PC-3 (cell line): ENCODE measurements around the gene ELF3. TPM values are rescaled to one million over a fixed set of nuclear protein-coding genes. Genes with fewer than 3 reads are reported as not detected.
A peak's percentile ranks its signal among the peaks of the same experiment; 100 is the strongest.

Experiments used
- ATAC-seq: fragments of 200-7000 bp; cut with Tn5 transposase; 2 replicates; pipeline ENCODE4 v1.9.1; 2020; ENCODE audit warnings: mild to moderate bottlenecking, moderate library complexity
- BruUV-seq: library from RNA; stranded (reverse); fragments of 400-500 nt; replicated peaks from 2 replicates; lab custom pipeline; 2021; lab: Mats Ljungman, UMichigan
- CTCF ChIA-PET: fragments of 300-600 bp; sonication (Branson Sonifier 250); formaldehyde crosslinking; loops from one replicate; lab custom pipeline; 2022; ENCODE audit warnings: antibody characterized with exemption; lab: Charles Lee
- POLR2A ChIA-PET: fragments of 300-600 bp; sonication (Branson Sonifier 250); formaldehyde crosslinking; loops from one replicate; lab custom pipeline; 2022; ENCODE audit warnings: antibody characterized with exemption; ENCODE audit not compliant: unreplicated experiment; lab: Charles Lee
- DNase-seq: peaks from one replicate; pipeline ENCODE4 v3.0.0-alpha.2; 2015
- H2AFZ ChIP-seq: fragments of 300-600 bp; sonication (generic); 2 replicates; pipeline ENCODE4 v1.6.0; 2016; ENCODE audit warnings: antibody characterized with exemption, low read length
- H3F3A ChIP-seq: fragments of 300-600 bp; sonication (generic); one replicate; pipeline ENCODE4 v1.6.0; 2017; ENCODE audit warnings: antibody characterized with exemption, low read length, control low read depth, mild to moderate bottlenecking; ENCODE audit not compliant: unreplicated experiment
- H3K27ac ChIP-seq: fragments of 300-600 bp; sonication (generic); 2 replicates; pipeline ENCODE4 v1.5.1; 2016; ENCODE audit warnings: mild to moderate bottlenecking, low read length
- H3K27me3 ChIP-seq: fragments of 300-600 bp; sonication (generic); 2 replicates; pipeline ENCODE4 v1.6.1; 2016; ENCODE audit warnings: low read length, mixed read lengths
- H3K36me3 ChIP-seq: fragments of 300-600 bp; sonication (generic); 2 replicates; pipeline ENCODE4 v1.6.1; 2016; ENCODE audit warnings: low read depth, mixed run types, low read length, mixed read lengths
- H3K4me1 ChIP-seq: fragments of 300-600 bp; sonication (generic); 2 replicates; pipeline ENCODE4 v1.5.1; 2016; ENCODE audit warnings: low read length; ENCODE audit not compliant: insufficient read depth
- H3K4me2 ChIP-seq: fragments of 300-600 bp; sonication (generic); 2 replicates; pipeline ENCODE4 v1.6.0; 2016; ENCODE audit warnings: low read length
- H3K4me3 ChIP-seq: fragments of 300-600 bp; sonication (generic); 2 replicates; pipeline ENCODE4 v1.5.1; 2016; ENCODE audit warnings: mild to moderate bottlenecking, low read length, mixed read lengths
- H3K79me2 ChIP-seq: fragments of 300-600 bp; sonication (generic); 2 replicates; pipeline ENCODE4 v1.6.1; 2017; ENCODE audit warnings: low read length, mixed read lengths
- H3K9ac ChIP-seq: fragments of 300-600 bp; sonication (generic); 2 replicates; pipeline ENCODE4 v1.6.0; 2016; ENCODE audit warnings: mild to moderate bottlenecking, low read length
- H3K9me2 ChIP-seq: fragments of 300-600 bp; sonication (generic); replicated peaks from 2 replicates; pipeline ENCODE4 v1.6.1; 2016; ENCODE audit warnings: mixed run types, low read length, mixed read lengths
- H3K9me3 ChIP-seq: fragments of 300-600 bp; sonication (generic); 2 replicates; pipeline ENCODE4 v1.6.1; 2016; ENCODE audit warnings: low read length, mixed read lengths
- H4K20me1 ChIP-seq: fragments of 300-600 bp; sonication (generic); 2 replicates; pipeline ENCODE4 v1.6.1; 2016; ENCODE audit warnings: low read length, mixed read lengths
- EZH2 ChIP-seq: fragments of 300-600 bp; sonication (generic); IDR thresholded peaks from one replicate; pipeline ENCODE4 v1.6.1; 2017; ENCODE audit warnings: antibody characterized with exemption, mild to moderate bottlenecking, low read length; ENCODE audit not compliant: unreplicated experiment
- EZH2phosphoT487 ChIP-seq: fragments of 300-600 bp; sonication (generic); IDR thresholded peaks from 2 replicates; pipeline ENCODE4 v1.6.1; 2018; ENCODE audit warnings: mild to moderate bottlenecking, antibody characterized with exemption, low read length, borderline replicate concordance
- intact Hi-C: fragments of 100-400 bp; cut with micrococcal nuclease; formaldehyde crosslinking; loops from 2 replicates; pipeline ENCODE4 v1.9.0; 2023
- total RNA-seq: library from RNA; depleted of rRNA; stranded (reverse); fragments of >200 nt; gene quantifications from 2 replicates; pipeline ENCODE4 v1.2.3, GENCODE V29; 2014
- TF ChIP-seq, protein P1 (sequence below): fragments of 300-600 bp; sonication (generic); conservative IDR thresholded peaks from 2 replicates; pipeline ENCODE4 v1.5.1; 2017; ENCODE audit warnings: antibody characterized with exemption, low read depth, mild to moderate bottlenecking, low read length

The ELF3 gene
- total RNA-seq, 1 experiment from 2014 or later, result 399 TPM

- ChIA-PET POLR2A (interaction anchor here (1.0 kb wide), 1 partner anchor 22 kb away, joined by 10 read pairs; the partner anchor contains the start of gene ELF3), CTCF (interaction anchor here (0.5 kb wide), 1 partner anchor 16 kb away, joined by 7 read pairs; no protein-coding TSS in a partner anchor)
- no peak for ATAC-seq
Observed at GRCh38 chr1:202031796-202032195, 21.4 kb downstream of the ELF3 start.

DNA sequence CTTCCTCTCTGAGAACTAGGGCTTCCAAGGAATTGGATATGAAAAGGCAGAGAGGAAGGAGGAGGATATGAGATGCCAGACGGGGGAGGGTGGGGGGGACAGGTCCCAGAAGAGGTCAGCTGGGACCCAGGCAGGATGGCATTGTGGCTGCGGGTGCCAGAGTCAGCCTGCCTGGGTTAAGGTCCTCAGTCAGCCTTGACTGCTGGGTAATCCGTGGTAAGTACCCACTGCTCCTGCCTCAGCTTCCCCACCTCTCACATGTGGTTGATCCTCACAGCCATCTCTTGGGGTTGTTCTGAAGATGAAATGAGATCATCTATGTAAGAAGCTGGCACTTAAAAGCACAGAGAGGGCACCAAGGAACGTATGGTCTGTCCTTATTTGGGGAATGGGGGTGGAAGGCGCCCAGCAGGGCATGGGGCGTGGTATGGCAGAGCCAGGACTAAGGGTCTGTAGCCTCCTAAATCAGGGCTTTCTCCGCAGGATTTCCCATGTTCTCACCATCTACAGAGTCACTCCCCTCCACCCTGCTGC, 23.8 kb downstream of the ELF3 start:
- H3F3A ChIP-seq, result peaks cover 3% of the 10 kb centered on the region
- H3K36me3 ChIP-seq, result no peaks in the 10 kb centered on the region
- H3K9ac ChIP-seq, result peak overlapping the region; percentile 88
- H3K4me2 ChIP-seq, result peak overlapping the region; percentile 73
- TF ChIP-seq, protein P1, sequence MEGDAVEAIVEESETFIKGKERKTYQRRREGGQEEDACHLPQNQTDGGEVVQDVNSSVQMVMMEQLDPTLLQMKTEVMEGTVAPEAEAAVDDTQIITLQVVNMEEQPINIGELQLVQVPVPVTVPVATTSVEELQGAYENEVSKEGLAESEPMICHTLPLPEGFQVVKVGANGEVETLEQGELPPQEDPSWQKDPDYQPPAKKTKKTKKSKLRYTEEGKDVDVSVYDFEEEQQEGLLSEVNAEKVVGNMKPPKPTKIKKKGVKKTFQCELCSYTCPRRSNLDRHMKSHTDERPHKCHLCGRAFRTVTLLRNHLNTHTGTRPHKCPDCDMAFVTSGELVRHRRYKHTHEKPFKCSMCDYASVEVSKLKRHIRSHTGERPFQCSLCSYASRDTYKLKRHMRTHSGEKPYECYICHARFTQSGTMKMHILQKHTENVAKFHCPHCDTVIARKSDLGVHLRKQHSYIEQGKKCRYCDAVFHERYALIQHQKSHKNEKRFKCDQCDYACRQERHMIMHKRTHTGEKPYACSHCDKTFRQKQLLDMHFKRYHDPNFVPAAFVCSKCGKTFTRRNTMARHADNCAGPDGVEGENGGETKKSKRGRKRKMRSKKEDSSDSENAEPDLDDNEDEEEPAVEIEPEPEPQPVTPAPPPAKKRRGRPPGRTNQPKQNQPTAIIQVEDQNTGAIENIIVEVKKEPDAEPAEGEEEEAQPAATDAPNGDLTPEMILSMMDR, result no peak
- TF ChIP-seq EZH2, result no peak
- no peak for TF ChIP-seq EZH2phosphoT487
- POLR2A ChIA-PET, result interaction anchor here (0.5 to 1.3 kb wide), 4 partner anchors 11 to 23 kb away, joined by 3 to 20 read pairs (median 8); partner anchors contain the start of gene ELF3
- intact Hi-C loops, result loop anchor here (1.0 to 2.0 kb wide), 3 partner anchors 15 to 24 kb away; partner anchors contain the start of gene ELF3
- H3K9me2 ChIP-seq, result no peaks in the 10 kb centered on the region
- no peaks in the 10 kb centered on the region for H3K9me3 ChIP-seq
- CTCF ChIA-PET, result interaction anchor here (0.7 to 1.0 kb wide), 3 partner anchors 12 to 26 kb away, joined by 3 to 5 read pairs (median 3); partner anchors contain the start of gene ELF3
- peak overlapping the region; percentile 99 for H3K27ac ChIP-seq
- DNase-seq (no peak), ATAC-seq (no peak)
- BruUV-seq, result TSS peak; percentile 98
- peaks cover 39% of the 10 kb centered on the region for H3K4me1 ChIP-seq
- H2AFZ ChIP-seq, result no peak overlapping the region
- peak overlapping the region; percentile 28; the same call in 1 of the 2 replicates for H3K4me3 ChIP-seq
- H3K79me2 ChIP-seq, result no peaks in the 10 kb centered on the region
- H4K20me1 ChIP-seq, result no peaks in the 10 kb centered on the region
- no peaks in the 10 kb centered on the region for H3K27me3 ChIP-seq

More at GRCh38 chr1:202031796-202032195, 21.4 kb downstream of the ELF3 start:
- no peaks in the 10 kb centered on the region for H4K20me1 ChIP-seq
- no peaks in the 10 kb centered on the region for H3K27me3 ChIP-seq
- no TSS peak for BruUV-seq
- intact Hi-C loops, result no loop called here
- no peaks in the 10 kb centered on the region for H3K9me3 ChIP-seq
- peak overlapping the region; percentile 57 for H3K27ac ChIP-seq
- H3K36me3 ChIP-seq, result no peaks in the 10 kb centered on the region
- H3K4me3 ChIP-seq, result no peak overlapping the region
- H3K4me2 ChIP-seq, result no peak overlapping the region
- H3K9ac ChIP-seq, result no peak overlapping the region; the same call in 1 of the 2 replicates
- TF ChIP-seq, protein P1, result no peak
- TF ChIP-seq EZH2, result no peak
- no peaks in the 10 kb centered on the region for H3K79me2 ChIP-seq
- H2AFZ ChIP-seq, result no peak overlapping the region
- H3F3A ChIP-seq, result peaks cover 3% of the 10 kb centered on the region
- H3K4me1 ChIP-seq, result peaks cover 42% of the 10 kb centered on the region
- H3K9me2 ChIP-seq, result no peaks in the 10 kb centered on the region
- DNase-seq, result no peak
